Measurements from ENCODE around the gene KIF1B.
A peak's percentile ranks its signal among the peaks of the same experiment; 100 is the strongest.

Gene KIF1B

GRCh38 chr1:10322821-10323220, 112.5 kb downstream of the KIF1B start:
- Histone ChIP-seq H3K4me3 (no peak overlapping the region), H3K27me3 (ENCODE audit: low read depth) (no peaks in the 10 kb centered on the region), H3K9me3 (no peaks in the 10 kb centered on the region), H3K4me1 (peaks cover 4% of the 10 kb centered on the region; the same call in 1 of the 2 replicates), H3K36me3 (replicated peaks) (peaks cover 39% of the 10 kb centered on the region)
- in situ Hi-C loops (cut with MboI; ENCODE audit: low sequenced_read_pairs): no loop called here
- no peak for DNase-seq (ENCODE audit: low spot score in 2 of 2)

GRCh38 chr1:10324627-10325026, 114.3 kb downstream of the KIF1B start:
- H3K27me3 ChIP-seq (ENCODE audit: low read depth): no peaks in the 10 kb centered on the region
- peaks cover 3% of the 10 kb centered on the region; the same call in 1 of the 2 replicates for H3K4me1 ChIP-seq
- no peaks in the 10 kb centered on the region for H3K9me3 ChIP-seq
- H3K36me3 ChIP-seq (replicated peaks): peaks cover 39% of the 10 kb centered on the region
- no peak overlapping the region for H3K4me3 ChIP-seq
- in situ Hi-C loops (cut with MboI; ENCODE audit: low sequenced_read_pairs): no loop called here
- no peak for DNase-seq (ENCODE audit: low spot score in 2 of 2)

- no peaks in the 10 kb centered on the region for H3K27me3 ChIP-seq (ENCODE audit: low read depth)
- no peak for DNase-seq (ENCODE audit: low spot score in 2 of 2)
- in situ Hi-C loops (cut with MboI; ENCODE audit: low sequenced_read_pairs): no loop called here
- H3K4me1 ChIP-seq: 0 out of 2 replicates have a peak, but pooled peaks cover 3% of the 10 kb centered on the region
- H3K4me3 ChIP-seq: no peak overlapping the region
- H3K36me3 ChIP-seq (replicated peaks): peaks cover 37% of the 10 kb centered on the region
- no peaks in the 10 kb centered on the region for H3K9me3 ChIP-seq
Observed at GRCh38 chr1:10325521-10325920, 115.2 kb downstream of the KIF1B start.

- in situ Hi-C loops (cut with MboI; ENCODE audit: low sequenced_read_pairs): no loop called here
- H3K27me3 ChIP-seq (ENCODE audit: low read depth): no peaks in the 10 kb centered on the region
- no peak overlapping the region for H3K4me3 ChIP-seq
- no peak for DNase-seq (ENCODE audit: low spot score in 2 of 2)
- H3K36me3 ChIP-seq (replicated peaks): peaks cover 37% of the 10 kb centered on the region
- no peaks in the 10 kb centered on the region for H3K9me3 ChIP-seq
- 0 out of 2 replicates have a peak, but pooled peaks cover 3% of the 10 kb centered on the region for H3K4me1 ChIP-seq
Observed at GRCh38 chr1:10326251-10326650, 115.9 kb downstream of the KIF1B start.

GRCh38 chr1:10328180-10328963, 118.0 kb downstream of the KIF1B start:
- peaks cover 31% of the 10 kb centered on the region for H3K36me3 ChIP-seq (replicated peaks)
- 0 out of 2 replicates have a peak, but pooled peaks cover 3% of the 10 kb centered on the region for H3K4me1 ChIP-seq
- in situ Hi-C loops (cut with MboI; ENCODE audit: low sequenced_read_pairs): no loop called here
- H3K9me3 ChIP-seq: no peaks in the 10 kb centered on the region
- no peak for DNase-seq (ENCODE audit: low spot score in 2 of 2)
- no peak overlapping the region for H3K4me3 ChIP-seq
- no peaks in the 10 kb centered on the region for H3K27me3 ChIP-seq (ENCODE audit: low read depth)

- DNase-seq (ENCODE audit: low spot score in 2 of 2): no peak
- in situ Hi-C loops (cut with MboI; ENCODE audit: low sequenced_read_pairs): no loop called here
Observed at GRCh38 chr1:10337436-10337835, 127.1 kb downstream of the KIF1B start.

GRCh38 chr1:10338047-10338446, 127.7 kb downstream of the KIF1B start:
- peak; percentile 22 to 72 for DNase-seq (ENCODE audit: low spot score in 2 of 2)
- peaks cover 70% of the 10 kb centered on the region for H3K36me3 ChIP-seq (replicated peaks)
- in situ Hi-C loops (cut with MboI; ENCODE audit: low sequenced_read_pairs): no loop called here

More at GRCh38 chr1:10337436-10337835, 127.1 kb downstream of the KIF1B start:
- H3K36me3 ChIP-seq (replicated peaks): peaks cover 64% of the 10 kb centered on the region
- H3K4me3 ChIP-seq: no peak overlapping the region
- H3K9me3 ChIP-seq: no peaks in the 10 kb centered on the region
- peaks cover 12% of the 10 kb centered on the region for H3K4me1 ChIP-seq
- no peaks in the 10 kb centered on the region for H3K27me3 ChIP-seq (ENCODE audit: low read depth)

GRCh38 chr1:10338611-10339010, 128.2 kb downstream of the KIF1B start:
- H3K9me3 ChIP-seq: no peaks in the 10 kb centered on the region
- no peaks in the 10 kb centered on the region for H3K27me3 ChIP-seq (ENCODE audit: low read depth)
- in situ Hi-C loops (cut with MboI; ENCODE audit: low sequenced_read_pairs): no loop called here
- no peak for DNase-seq (ENCODE audit: low spot score in 2 of 2)
- peaks cover 75% of the 10 kb centered on the region for H3K36me3 ChIP-seq (replicated peaks)
- peaks cover 12% of the 10 kb centered on the region for H3K4me1 ChIP-seq
- H3K4me3 ChIP-seq: no peak overlapping the region

More at GRCh38 chr1:10338047-10338446, 127.7 kb downstream of the KIF1B start:
- no peak overlapping the region for H3K4me3 ChIP-seq
- H3K27me3 ChIP-seq (ENCODE audit: low read depth): no peaks in the 10 kb centered on the region
- H3K4me1 ChIP-seq: peaks cover 12% of the 10 kb centered on the region
- H3K9me3 ChIP-seq: no peaks in the 10 kb centered on the region

- in situ Hi-C loops (cut with MboI; ENCODE audit: low sequenced_read_pairs): no loop called here
- H3K4me3 ChIP-seq: no peak overlapping the region
- no peak for DNase-seq (ENCODE audit: low spot score in 2 of 2)
- H3K27me3 ChIP-seq (ENCODE audit: low read depth): no peaks in the 10 kb centered on the region
- H3K36me3 ChIP-seq (replicated peaks): peaks cover 80% of the 10 kb centered on the region
- H3K9me3 ChIP-seq: no peaks in the 10 kb centered on the region
- peaks cover 12% of the 10 kb centered on the region for H3K4me1 ChIP-seq
Observed at GRCh38 chr1:10339036-10339567, 128.7 kb downstream of the KIF1B start.

- Histone ChIP-seq H3K36me3 (replicated peaks) (peaks cover 80% of the 10 kb centered on the region), H3K9me3 (no peaks in the 10 kb centered on the region), H3K27me3 (ENCODE audit: low read depth) (no peaks in the 10 kb centered on the region), H3K4me1 (peaks cover 12% of the 10 kb centered on the region), H3K4me3 (no peak overlapping the region)
- in situ Hi-C loops (cut with MboI; ENCODE audit: low sequenced_read_pairs): no loop called here
- peak; percentile 70 to 83 for DNase-seq (ENCODE audit: low spot score in 2 of 2)
Observed at GRCh38 chr1:10339815-10340214, 129.4 kb downstream of the KIF1B start.

GRCh38 chr1:10340930-10341590, 130.7 kb downstream of the KIF1B start:
- Histone ChIP-seq H3K4me3 (no peak overlapping the region), H3K36me3 (replicated peaks) (peaks cover 78% of the 10 kb centered on the region), H3K9me3 (no peaks in the 10 kb centered on the region), H3K4me1 (peaks cover 12% of the 10 kb centered on the region), H3K27me3 (ENCODE audit: low read depth) (no peaks in the 10 kb centered on the region)
- in situ Hi-C loops (cut with MboI; ENCODE audit: low sequenced_read_pairs): no loop called here
- no peak for DNase-seq (ENCODE audit: low spot score in 2 of 2)

GRCh38 chr1:10347109-10347508, 136.7 kb downstream of the KIF1B start:
- peaks cover 50% of the 10 kb centered on the region for H3K36me3 ChIP-seq (replicated peaks)
- no peak for DNase-seq (ENCODE audit: low spot score in 2 of 2)
- no peaks in the 10 kb centered on the region for H3K9me3 ChIP-seq
- in situ Hi-C loops (cut with MboI; ENCODE audit: low sequenced_read_pairs): no loop called here
- H3K4me1 ChIP-seq: no peaks in the 10 kb centered on the region
- no peaks in the 10 kb centered on the region for H3K27me3 ChIP-seq (ENCODE audit: low read depth)
- H3K4me3 ChIP-seq: no peak overlapping the region

GRCh38 chr1:10353282-10353681, 142.9 kb downstream of the KIF1B start:
- in situ Hi-C loops (cut with MboI; ENCODE audit: low sequenced_read_pairs): no loop called here
- Histone ChIP-seq H3K4me3 (no peak overlapping the region), H3K27me3 (ENCODE audit: low read depth) (no peaks in the 10 kb centered on the region), H3K9me3 (no peaks in the 10 kb centered on the region), H3K36me3 (replicated peaks) (peaks cover 26% of the 10 kb centered on the region), H3K4me1 (no peaks in the 10 kb centered on the region)
- no peak for DNase-seq (ENCODE audit: low spot score in 2 of 2)

GRCh38 chr1:10353693-10354092, 143.3 kb downstream of the KIF1B start:
- in situ Hi-C loops (cut with MboI; ENCODE audit: low sequenced_read_pairs): no loop called here
- Histone ChIP-seq H3K4me3 (no peak overlapping the region), H3K9me3 (no peaks in the 10 kb centered on the region), H3K4me1 (no peaks in the 10 kb centered on the region), H3K36me3 (replicated peaks) (peaks cover 22% of the 10 kb centered on the region), H3K27me3 (ENCODE audit: low read depth) (no peaks in the 10 kb centered on the region)
- DNase-seq (ENCODE audit: low spot score in 2 of 2): no peak

Measured in HAP-1 (cell line).